HFFc6 (cell line): ENCODE results near the gene LENG8. TPM values are rescaled to one million over a fixed set of nuclear protein-coding genes. Genes with fewer than 3 reads are reported as not detected.

ENCODE experiments used
- DNase-seq: peaks from one replicate; pipeline ENCODE4 v3.0.0-alpha.2; 2018
- H3K27ac Mint-ChIP-seq: 2 replicates; pipeline ENCODE4 v1.8.0; 2020; ENCODE audit warnings: mild to moderate bottlenecking, mixed read lengths
- H3K27me3 Mint-ChIP-seq: 2 replicates; pipeline ENCODE4 v1.8.0; 2021; ENCODE audit warnings: mild to moderate bottlenecking, moderate library complexity, mixed read lengths; ENCODE audit not compliant: insufficient read depth
- H3K36me3 Mint-ChIP-seq: 2 replicates; pipeline ENCODE4 v1.8.0; 2021; ENCODE audit warnings: low read depth, mixed read lengths
- H3K4me1 Mint-ChIP-seq: 2 replicates; pipeline ENCODE4 v1.8.0; 2020; ENCODE audit warnings: low read depth, mixed read lengths
- H3K4me3 Mint-ChIP-seq: 2 replicates; pipeline ENCODE4 v1.8.0; 2020; ENCODE audit warnings: mild to moderate bottlenecking, moderate library complexity, mixed read lengths
- H3K9me3 Mint-ChIP-seq: 2 replicates; pipeline ENCODE4 v1.8.0; 2020; ENCODE audit warnings: mild to moderate bottlenecking, mixed read lengths
- CTCF ChIP-seq: fragments of 200-600 bp; sonication (generic); IDR thresholded peaks from 2 replicates; pipeline ENCODE4 v1.5.0; 2021; ENCODE audit warnings: antibody characterized with exemption, mild to moderate bottlenecking
- total RNA-seq, 6 experiments: library from RNA; stranded (reverse); fragmentation: NEBNext Ultra II Directional; extraction: Animal tissue kit (Norgen Biotek cat#: 25700); gene quantifications; 2 replicates in 1 of 6; 3 replicates in 5 of 6; pipeline ENCODE4 v1.2.3, GENCODE V29; 2021

Gene LENG8
- total RNA-seq, 6 experiments from 2014 or later, result 70.7 to 76.5 (median 74.0) TPM

- Mint-ChIP-seq H3K27me3 (peaks cover 17% of the 10 kb centered on the region; the same call in 1 of the 2 replicates), H3K9me3 (no peaks in the 10 kb centered on the region), H3K4me1 (no peaks in the 10 kb centered on the region), H3K4me3 (no peak overlapping the region), H3K27ac (no peak overlapping the region), H3K36me3 (no peaks in the 10 kb centered on the region)
- TF ChIP-seq CTCF, result no peak
- no peak for DNase-seq
These were observed 20.4 kb upstream of the LENG8 start for GRCh38 chr19:54428323-54429175.

GRCh38 chr19:54429176-54429495 is 19.9 kb upstream of the LENG8 start:
- TF ChIP-seq CTCF, result no peak
- H3K36me3 Mint-ChIP-seq, result no peaks in the 10 kb centered on the region
- DNase-seq, result no peak
- H3K4me3 Mint-ChIP-seq, result no peak overlapping the region
- H3K4me1 Mint-ChIP-seq, result no peaks in the 10 kb centered on the region
- no peak overlapping the region for H3K27ac Mint-ChIP-seq
- H3K27me3 Mint-ChIP-seq, result peaks cover 17% of the 10 kb centered on the region; the same call in 1 of the 2 replicates
- no peaks in the 10 kb centered on the region for H3K9me3 Mint-ChIP-seq

GRCh38 chr19:54429545-54430227 is 19.3 kb upstream of the LENG8 start:
- H3K27ac Mint-ChIP-seq, result no peak overlapping the region
- no peak for TF ChIP-seq CTCF
- no peak overlapping the region for H3K4me3 Mint-ChIP-seq
- no peak for DNase-seq
- peaks cover 17% of the 10 kb centered on the region; the same call in 1 of the 2 replicates for H3K27me3 Mint-ChIP-seq
- H3K9me3 Mint-ChIP-seq, result no peaks in the 10 kb centered on the region
- no peaks in the 10 kb centered on the region for H3K4me1 Mint-ChIP-seq
- no peaks in the 10 kb centered on the region for H3K36me3 Mint-ChIP-seq

- Mint-ChIP-seq H3K9me3 (no peaks in the 10 kb centered on the region), H3K4me1 (no peaks in the 10 kb centered on the region; the same call in 1 of the 2 replicates), H3K4me3 (no peak overlapping the region), H3K27me3 (peaks cover 19% of the 10 kb centered on the region), H3K36me3 (no peaks in the 10 kb centered on the region), H3K27ac (no peak overlapping the region)
- DNase-seq, result no peak
- TF ChIP-seq CTCF, result peak; percentile 20; the same call in 1 of the 2 replicates
These were observed 18.4 kb upstream of the LENG8 start for GRCh38 chr19:54430306-54431254.

GRCh38 chr19:54431255-54431838 is 17.7 kb upstream of the LENG8 start:
- no peak overlapping the region for H3K27ac Mint-ChIP-seq
- no peaks in the 10 kb centered on the region for H3K36me3 Mint-ChIP-seq
- no peak for DNase-seq
- peaks cover 16% of the 10 kb centered on the region for H3K27me3 Mint-ChIP-seq
- H3K9me3 Mint-ChIP-seq, result no peaks in the 10 kb centered on the region
- 0 out of 2 replicates have a peak, but pooled peaks have one; percentile 2 for TF ChIP-seq CTCF
- no peak overlapping the region for H3K4me3 Mint-ChIP-seq
- no peaks in the 10 kb centered on the region; the same call in 1 of the 2 replicates for H3K4me1 Mint-ChIP-seq
